Measurements from ENCODE around the gene UBTD2. TPM values are rescaled to one million over a fixed set of nuclear protein-coding genes. Genes with fewer than 3 reads are reported as not detected.
A peak's percentile ranks its signal among the peaks of the same experiment; 100 is the strongest.

Gene UBTD2
- total and polyA plus RNA-seq, 2 of the 4 experiments (the other 2 are of a cell fraction) = 11.2 to 20.6 TPM

DNA sequence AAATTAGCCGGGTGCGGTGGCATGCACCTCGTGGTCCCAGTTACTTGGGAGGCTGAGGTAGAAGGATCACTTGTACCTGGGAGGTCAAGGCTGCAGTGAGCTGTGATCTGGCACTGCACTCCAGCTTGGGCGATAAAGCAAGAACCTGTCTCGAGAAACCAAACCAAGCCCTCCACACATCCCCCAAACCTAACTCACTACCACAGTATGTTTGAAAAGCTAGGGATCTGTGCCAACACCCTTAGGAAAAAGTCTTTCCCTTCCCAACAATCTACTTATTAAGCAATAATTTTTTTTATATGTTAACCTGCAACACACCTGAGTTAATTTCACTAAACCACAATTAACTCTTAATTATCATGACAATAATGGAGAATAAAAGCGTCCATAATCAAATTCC is 2.2 kb downstream of the UBTD2 start:
- WGBS, 2 experiments (ENCODE audit: extremely low coverage in 2 of 2, insufficient read length in 1 of 2) = no CpG with 5 or more reads among the region's 6 CpGs
- Histone ChIP-seq H4K91ac (ENCODE audit: insufficient read depth, low read depth, low read length) (no peak overlapping the region), H2BK5ac (ENCODE audit: low read depth, low read length, poor library complexity, severe bottlenecking) (no peak overlapping the region), H3K27ac (ENCODE audit: insufficient read depth, low read length) (peak overlapping the region; percentile 18; the same call in 1 of the 2 replicates), H2BK15ac (ENCODE audit: low read depth, low read length) (no peak overlapping the region), H2AFZ (replicated peaks; ENCODE audit: low read length, poor library complexity) (no peak overlapping the region), H2BK120ac (ENCODE audit: low read depth, low read length) (no peak overlapping the region), H3K56ac (ENCODE audit: extremely low read depth, insufficient read depth, low read length) (no peak overlapping the region), H2AK9ac (replicated peaks; ENCODE audit: low read depth, low read length, poor library complexity) (no peak overlapping the region), H3K4me1 (ENCODE audit: control insufficient read depth, insufficient read depth, low read length) (peaks cover 5% of the 10 kb centered on the region), H3K23ac (ENCODE audit: low read depth, low read length) (peak overlapping the region; percentile 44), H3K4ac (ENCODE audit: low read depth, low read length) (no peak overlapping the region), H4K5ac (ENCODE audit: low read depth, low read length) (no peak overlapping the region), H4K8ac (ENCODE audit: low read depth in 2 of 2, low read length in 2 of 2) (peak overlapping the region in 1 of 2 experiments; percentile 35; a peak in 1 of 4 replicates), H3K36me3 (ENCODE audit: control insufficient read depth, insufficient read depth, low read length) (no peaks in the 10 kb centered on the region), H3K9me3 (ENCODE audit: control insufficient read depth, insufficient read depth, low read length) (no peaks in the 10 kb centered on the region), H3K4me2 (ENCODE audit: low read depth, low read length) (peak overlapping the region; percentile 97), H3K9ac (ENCODE audit: low read depth, low read length) (no peak overlapping the region), H4K20me1 (ENCODE audit: insufficient read depth, low read length) (peaks cover 66% of the 10 kb centered on the region), H3K9me1 (ENCODE audit: insufficient read depth, low read length) (peaks cover 12% of the 10 kb centered on the region), H3K27me3 (ENCODE audit: control insufficient read depth, insufficient read depth, low read length) (no peaks in the 10 kb centered on the region), H3K79me1 (ENCODE audit: low read depth in 1 of 2, low read length in 2 of 2) (peaks cover 15 to 56% of the 10 kb centered on the region in 2 experiments), H3K4me3 (ENCODE audit: insufficient read depth, low read depth, low read length) (peak overlapping the region; percentile 16; the same call in 1 of the 2 replicates), H3K18ac (ENCODE audit: low read depth, low read length) (peak overlapping the region; percentile 38; the same call in 1 of the 2 replicates), H2BK20ac (ENCODE audit: low read depth, low read length) (no peak overlapping the region), H3K14ac (replicated peaks; ENCODE audit: low read depth, low read length) (no peak overlapping the region), H2AK5ac (ENCODE audit: low read depth, low read length) (0 out of 2 replicates have a peak overlapping the region, but pooled peaks have one; percentile 49)
- POLR2A ChIA-PET (ENCODE audit: unreplicated experiment) = no interaction called here
- TF ChIP-seq SMC3 (IDR thresholded peaks at IDR 0.05; ENCODE audit: low read depth, low read length) = no peak
- no peak for TF ChIP-seq FOS (IDR thresholded peaks at IDR 0.05; ENCODE audit: low read depth, low read length)
- TF ChIP-seq, protein P1, sequence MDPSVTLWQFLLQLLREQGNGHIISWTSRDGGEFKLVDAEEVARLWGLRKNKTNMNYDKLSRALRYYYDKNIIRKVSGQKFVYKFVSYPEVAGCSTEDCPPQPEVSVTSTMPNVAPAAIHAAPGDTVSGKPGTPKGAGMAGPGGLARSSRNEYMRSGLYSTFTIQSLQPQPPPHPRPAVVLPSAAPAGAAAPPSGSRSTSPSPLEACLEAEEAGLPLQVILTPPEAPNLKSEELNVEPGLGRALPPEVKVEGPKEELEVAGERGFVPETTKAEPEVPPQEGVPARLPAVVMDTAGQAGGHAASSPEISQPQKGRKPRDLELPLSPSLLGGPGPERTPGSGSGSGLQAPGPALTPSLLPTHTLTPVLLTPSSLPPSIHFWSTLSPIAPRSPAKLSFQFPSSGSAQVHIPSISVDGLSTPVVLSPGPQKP (IDR thresholded peaks at IDR 0.05; ENCODE audit: borderline replicate concordance, low read depth, low read length) = no peak
- no peak for TF ChIP-seq RFX5 (IDR thresholded peaks at IDR 0.05; ENCODE audit: low read depth, low read length)
- TF ChIP-seq, protein P2, sequence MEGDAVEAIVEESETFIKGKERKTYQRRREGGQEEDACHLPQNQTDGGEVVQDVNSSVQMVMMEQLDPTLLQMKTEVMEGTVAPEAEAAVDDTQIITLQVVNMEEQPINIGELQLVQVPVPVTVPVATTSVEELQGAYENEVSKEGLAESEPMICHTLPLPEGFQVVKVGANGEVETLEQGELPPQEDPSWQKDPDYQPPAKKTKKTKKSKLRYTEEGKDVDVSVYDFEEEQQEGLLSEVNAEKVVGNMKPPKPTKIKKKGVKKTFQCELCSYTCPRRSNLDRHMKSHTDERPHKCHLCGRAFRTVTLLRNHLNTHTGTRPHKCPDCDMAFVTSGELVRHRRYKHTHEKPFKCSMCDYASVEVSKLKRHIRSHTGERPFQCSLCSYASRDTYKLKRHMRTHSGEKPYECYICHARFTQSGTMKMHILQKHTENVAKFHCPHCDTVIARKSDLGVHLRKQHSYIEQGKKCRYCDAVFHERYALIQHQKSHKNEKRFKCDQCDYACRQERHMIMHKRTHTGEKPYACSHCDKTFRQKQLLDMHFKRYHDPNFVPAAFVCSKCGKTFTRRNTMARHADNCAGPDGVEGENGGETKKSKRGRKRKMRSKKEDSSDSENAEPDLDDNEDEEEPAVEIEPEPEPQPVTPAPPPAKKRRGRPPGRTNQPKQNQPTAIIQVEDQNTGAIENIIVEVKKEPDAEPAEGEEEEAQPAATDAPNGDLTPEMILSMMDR (conservative IDR thresholded peaks at IDR 0.05; ENCODE audit: low read depth, low read length) = no peak
- TF ChIP-seq MAZ (IDR thresholded peaks at IDR 0.05; ENCODE audit: borderline replicate concordance, low read depth, low read length) = no peak
- TF ChIP-seq, protein P3, sequence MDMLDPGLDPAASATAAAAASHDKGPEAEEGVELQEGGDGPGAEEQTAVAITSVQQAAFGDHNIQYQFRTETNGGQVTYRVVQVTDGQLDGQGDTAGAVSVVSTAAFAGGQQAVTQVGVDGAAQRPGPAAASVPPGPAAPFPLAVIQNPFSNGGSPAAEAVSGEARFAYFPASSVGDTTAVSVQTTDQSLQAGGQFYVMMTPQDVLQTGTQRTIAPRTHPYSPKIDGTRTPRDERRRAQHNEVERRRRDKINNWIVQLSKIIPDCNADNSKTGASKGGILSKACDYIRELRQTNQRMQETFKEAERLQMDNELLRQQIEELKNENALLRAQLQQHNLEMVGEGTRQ (IDR thresholded peaks at IDR 0.05; ENCODE audit: low read depth, low read length) = no peak
- no peak for TF ChIP-seq CEBPB (IDR thresholded peaks at IDR 0.05; ENCODE audit: low read depth, low read length)
- TF ChIP-seq RAD21 (IDR thresholded peaks at IDR 0.05; ENCODE audit: low read length) = no peak
- no peak for TF ChIP-seq POLR2A (IDR thresholded peaks at IDR 0.05; ENCODE audit: low read depth, low read length)
- no peak for TF ChIP-seq RCOR1 (IDR thresholded peaks at IDR 0.05; ENCODE audit: insufficient replicate concordance, low read length)
- TF ChIP-seq CHD1 (IDR thresholded peaks at IDR 0.05; ENCODE audit: low read depth, low read length) = no peak
- no peak for TF ChIP-seq MXI1 (IDR thresholded peaks at IDR 0.05; ENCODE audit: borderline replicate concordance, low read depth, low read length)
- no peak for TF ChIP-seq NFE2L2 (IDR thresholded peaks at IDR 0.05; ENCODE audit: low read depth, low read length)
- no peak for TF ChIP-seq BHLHE40 (IDR thresholded peaks at IDR 0.05; ENCODE audit: low read depth, low read length)
- TF ChIP-seq MAFK (IDR thresholded peaks at IDR 0.05; ENCODE audit: low read depth, low read length) = no peak
- DNase-seq (no peak), ATAC-seq (ENCODE audit: low read depth) (no peak)
- dilution Hi-C loops (cut with HindIII; ENCODE audit: low sequenced_read_pairs, unreplicated experiment) = no loop called here
- intact Hi-C loops (cut with micrococcal nuclease) = loop anchor here (5.0 kb wide), 3 partner anchors 74 to 659 kb away; no protein-coding TSS in a partner anchor
- CTCF ChIA-PET = no interaction called here
- in situ Hi-C loops (cut with MboI; ENCODE audit: low sequenced_read_pairs) = loop anchor here (10.0 to 25.0 kb wide), 2 partner anchors 177 to 869 kb away; partner anchors contain the start of gene FGF18
- no TSS peak for BruUV-seq (replicated peaks)
